Vagina (tissue), 2 donors: ENCODE measurements around the gene ALDH16A1. TPM values are rescaled to one million over a fixed set of nuclear protein-coding genes. Genes with fewer than 3 reads are reported as not detected.

ENCODE experiments used
- DNase-seq, 2 donors: peaks; one replicate each; pipeline ENCODE4 v3.0.0-alpha.2; 2017; ENCODE audit errors: extremely low spot score in 2 of 2
- H3K27ac ChIP-seq: fragments of 200-600 bp; sonication (generic); one replicate; pipeline ENCODE4 v1.5.1; 2019
- H3K27me3 ChIP-seq: fragments of 200-600 bp; sonication (generic); one replicate; pipeline ENCODE4 v1.5.1; 2019
- H3K36me3 ChIP-seq, 2 donors: fragments of 200-600 bp; sonication (generic); one replicate each; pipeline ENCODE4 v1.5.1; 2017 to 2019
- H3K4me1 ChIP-seq: fragments of 200-600 bp; sonication (generic); one replicate; pipeline ENCODE4 v1.5.1; 2019
- H3K4me3 ChIP-seq, 2 donors: fragments of 200-600 bp; sonication (generic); 1 replicate in 1 of 2; 2 replicates in 1 of 2; pipeline ENCODE4 v1.5.1; 2016 to 2019
- H3K9me3 ChIP-seq: fragments of 200-600 bp; sonication (generic); one replicate; pipeline ENCODE4 v1.5.1; 2019
- CTCF ChIP-seq, 3 experiments: fragments of 450-650 bp in 2 of 3; fragments of 200-600 bp in 1 of 3; sonication (generic) in 1 of 3; IDR thresholded peaks; one replicate each; pipeline ENCODE4 v1.5.1; 2017 to 2019; ENCODE audit warnings: antibody characterized with exemption in 3 of 3, mild to moderate bottlenecking in 2 of 3, moderate library complexity in 2 of 3
- POLR2A ChIP-seq, 2 donors: fragments of 450-650 bp; IDR thresholded peaks; one replicate each; pipeline ENCODE4 v1.6.1; 2017; ENCODE audit warnings: antibody characterized with exemption in 2 of 2, mild to moderate bottlenecking in 2 of 2, moderate library complexity in 2 of 2
- POLR2AphosphoS5 ChIP-seq, 2 donors: sonication (generic); formaldehyde crosslinking; IDR thresholded peaks; one replicate each; pipeline ENCODE4 v1.9.0; 2017; ENCODE audit warnings: antibody characterized with exemption in 2 of 2, mild to moderate bottlenecking in 2 of 2, low read depth in 1 of 2; ENCODE audit not compliant: insufficient read depth in 1 of 2
- intact Hi-C: fragments of 100-400 bp; cut with DNase I; formaldehyde crosslinking; loops from one replicate; pipeline ENCODE4 v1.15.1; 2023
- total RNA-seq: library from RNA; depleted of rRNA; stranded (reverse); fragments of >200 nt; gene quantifications from one replicate; pipeline ENCODE4 v1.2.3, GENCODE V29; 2016

Gene ALDH16A1
- 29.5 TPM for total RNA-seq

- DNase-seq: peak in 1 of 2 donors; percentile 99
- intact Hi-C loops: no loop called here
These were observed at the start of gene ALDH16A1 for GRCh38 chr19:49453013-49453756. TSS of gene ALDH16A1 (plus strand) at chr19:49453225. CDS start at chr19:49453332, 107 bp downstream.

GRCh38 chr19:49403404-49404187 is 49.4 kb upstream of the ALDH16A1 start:
- TF ChIP-seq POLR2AphosphoS5 (IDR thresholded peaks at IDR 0.05; ENCODE audit: insufficient read depth in 1 of 2, low read depth in 1 of 2) (no peak), POLR2A (IDR thresholded peaks at IDR 0.05) (no peak), CTCF (IDR thresholded peaks at IDR 0.05) (no peak)
- Histone ChIP-seq H3K27me3 (no peaks in the 10 kb centered on the region), H3K4me1 (no peaks in the 10 kb centered on the region), H3K4me3 (no peak overlapping the region), H3K27ac (no peak overlapping the region), H3K9me3 (no peaks in the 10 kb centered on the region), H3K36me3 (no peaks in the 10 kb centered on the region)
- intact Hi-C loops: no loop called here
- no peak for DNase-seq

More at GRCh38 chr19:49453013-49453756, at the start of gene ALDH16A1:
- no peaks in the 10 kb centered on the region for H3K27me3 ChIP-seq
- peaks cover 49% of the 10 kb centered on the region for H3K4me1 ChIP-seq
- H3K27ac ChIP-seq: peak within 1 kb of the TSS; percentile 95
- no peaks in the 10 kb centered on the region for H3K9me3 ChIP-seq
- H3K4me3 ChIP-seq: peak within 1 kb of the TSS; percentile 65 to 69
- peaks cover 0 to 10% of the 10 kb centered on the region in 2 donors for H3K36me3 ChIP-seq
- no peak for TF ChIP-seq CTCF (IDR thresholded peaks at IDR 0.05)
- TF ChIP-seq POLR2AphosphoS5 (IDR thresholded peaks at IDR 0.05; ENCODE audit: insufficient read depth in 1 of 2, low read depth in 1 of 2): peak; percentile 90 to 91
- peak in 1 of 2 donors; percentile 81 for TF ChIP-seq POLR2A (IDR thresholded peaks at IDR 0.05)

GRCh38 chr19:49407079-49407478 is 45.9 kb upstream of the ALDH16A1 start:
- TF ChIP-seq CTCF (IDR thresholded peaks at IDR 0.05) (no peak), POLR2AphosphoS5 (IDR thresholded peaks at IDR 0.05; ENCODE audit: insufficient read depth in 1 of 2, low read depth in 1 of 2) (no peak), POLR2A (IDR thresholded peaks at IDR 0.05) (no peak)
- no peaks in the 10 kb centered on the region for H3K9me3 ChIP-seq
- intact Hi-C loops: no loop called here

GRCh38 chr19:49407482-49408015 is 45.5 kb upstream of the ALDH16A1 start:
- H3K4me3 ChIP-seq: no peak overlapping the region
- no peaks in the 10 kb centered on the region for H3K27me3 ChIP-seq
- TF ChIP-seq POLR2AphosphoS5 (IDR thresholded peaks at IDR 0.05; ENCODE audit: insufficient read depth in 1 of 2, low read depth in 1 of 2) (no peak), CTCF (IDR thresholded peaks at IDR 0.05) (no peak), POLR2A (IDR thresholded peaks at IDR 0.05) (no peak)
- H3K36me3 ChIP-seq: no peaks in the 10 kb centered on the region
- intact Hi-C loops: no loop called here
- H3K9me3 ChIP-seq: no peaks in the 10 kb centered on the region
- H3K27ac ChIP-seq: no peak overlapping the region
- H3K4me1 ChIP-seq: no peaks in the 10 kb centered on the region
- DNase-seq: no peak

More at GRCh38 chr19:49407079-49407478, 45.9 kb upstream of the ALDH16A1 start:
- Histone ChIP-seq H3K4me3 (no peak overlapping the region), H3K27ac (no peak overlapping the region), H3K4me1 (no peaks in the 10 kb centered on the region), H3K36me3 (no peaks in the 10 kb centered on the region), H3K27me3 (no peaks in the 10 kb centered on the region)
- no peak for DNase-seq
